ENCODE measurements around the gene SLC16A10. TPM values are rescaled to one million over a fixed set of nuclear protein-coding genes. Genes with fewer than 3 reads are reported as not detected.

Gene SLC16A10
- total and polyA plus RNA-seq, 2 experiments from 2014 or later, result 19.9 to 34.1 TPM

GRCh38 chr6:111068109-111068865 lies 19.0 kb upstream of the SLC16A10 start:
- Histone ChIP-seq H3K4me1 (ENCODE audit: insufficient read depth) (peaks cover 10% of the 10 kb centered on the region), H3K4me2 (no peak overlapping the region), H3K4me3 (no peak overlapping the region), H3K36me3 (replicated peaks; ENCODE audit: insufficient read depth, low read depth) (no peaks in the 10 kb centered on the region), H3K9me2 (replicated peaks; ENCODE audit: insufficient read depth) (no peaks in the 10 kb centered on the region), H2AFZ (no peak overlapping the region), H3K27ac (no peak overlapping the region), H3K27me3 (no peaks in the 10 kb centered on the region), H4K20me1 (ENCODE audit: insufficient read depth, poor library complexity, severe bottlenecking) (no peaks in the 10 kb centered on the region), H3K9me3 (ENCODE audit: low read depth) (no peaks in the 10 kb centered on the region), H3K79me2 (no peaks in the 10 kb centered on the region)
- no peak for DNase-seq (ENCODE audit: low spot score)
- TF ChIP-seq CTCF (IDR thresholded peaks at IDR 0.05; ENCODE audit: poor library complexity) (no peak), EZH2 (IDR thresholded peaks at IDR 0.05; ENCODE audit: borderline replicate concordance) (no peak), EZH2phosphoT487 (IDR thresholded peaks at IDR 0.05; ENCODE audit: low read depth, severe bottlenecking, unreplicated experiment) (no peak)
- 63% methylated on average over 8 of the region's 8 CpGs for WGBS (ENCODE audit: low lambda C conversion rate, missing lambda C conversion rate)

GRCh38 chr6:111068866-111069234 lies 18.5 kb upstream of the SLC16A10 start:
- Histone ChIP-seq H3K36me3 (replicated peaks; ENCODE audit: insufficient read depth, low read depth) (no peaks in the 10 kb centered on the region), H4K20me1 (ENCODE audit: insufficient read depth, poor library complexity, severe bottlenecking) (no peaks in the 10 kb centered on the region), H3K4me2 (no peak overlapping the region), H3K4me1 (ENCODE audit: insufficient read depth) (peaks cover 10% of the 10 kb centered on the region), H3K9me2 (replicated peaks; ENCODE audit: insufficient read depth) (no peaks in the 10 kb centered on the region), H2AFZ (no peak overlapping the region), H3K79me2 (no peaks in the 10 kb centered on the region), H3K9me3 (ENCODE audit: low read depth) (no peaks in the 10 kb centered on the region), H3K4me3 (no peak overlapping the region), H3K27ac (no peak overlapping the region), H3K27me3 (no peaks in the 10 kb centered on the region)
- 82% methylated on average over 2 of the region's 2 CpGs for WGBS (ENCODE audit: low lambda C conversion rate, missing lambda C conversion rate)
- DNase-seq (ENCODE audit: low spot score), result no peak
- no peak for TF ChIP-seq CTCF (IDR thresholded peaks at IDR 0.05; ENCODE audit: poor library complexity)
- no peak for TF ChIP-seq EZH2phosphoT487 (IDR thresholded peaks at IDR 0.05; ENCODE audit: low read depth, severe bottlenecking, unreplicated experiment)
- no peak for TF ChIP-seq EZH2 (IDR thresholded peaks at IDR 0.05; ENCODE audit: borderline replicate concordance)

GRCh38 chr6:111069382-111070104 lies 17.8 kb upstream of the SLC16A10 start:
- no peaks in the 10 kb centered on the region for H3K36me3 ChIP-seq (replicated peaks; ENCODE audit: insufficient read depth, low read depth)
- H3K4me1 ChIP-seq (ENCODE audit: insufficient read depth), result peaks cover 10% of the 10 kb centered on the region
- H3K27ac ChIP-seq, result peak overlapping the region; percentile 7
- 88% methylated on average over 3 of the region's 3 CpGs for WGBS (ENCODE audit: low lambda C conversion rate, missing lambda C conversion rate)
- no peaks in the 10 kb centered on the region for H4K20me1 ChIP-seq (ENCODE audit: insufficient read depth, poor library complexity, severe bottlenecking)
- H3K79me2 ChIP-seq, result no peaks in the 10 kb centered on the region
- no peak overlapping the region for H3K4me2 ChIP-seq
- no peak for TF ChIP-seq CTCF (IDR thresholded peaks at IDR 0.05; ENCODE audit: poor library complexity)
- no peak for TF ChIP-seq EZH2 (IDR thresholded peaks at IDR 0.05; ENCODE audit: borderline replicate concordance)
- TF ChIP-seq EZH2phosphoT487 (IDR thresholded peaks at IDR 0.05; ENCODE audit: low read depth, severe bottlenecking, unreplicated experiment), result no peak
- no peaks in the 10 kb centered on the region for H3K9me3 ChIP-seq (ENCODE audit: low read depth)
- no peaks in the 10 kb centered on the region for H3K9me2 ChIP-seq (replicated peaks; ENCODE audit: insufficient read depth)
- no peak for DNase-seq (ENCODE audit: low spot score)
- H3K27me3 ChIP-seq, result no peaks in the 10 kb centered on the region
- no peak overlapping the region for H2AFZ ChIP-seq
- no peak overlapping the region for H3K4me3 ChIP-seq
